OCI-LY3 (cell line): ENCODE results near the gene UNC5CL.

ENCODE experiments used
- H2AFZ ChIP-seq: fragments of 200-600, 300-600 bp; shearing (Covaris generic); 2 replicates; pipeline ENCODE4 v1.6.0; 2014; ENCODE audit warnings: antibody characterized with exemption, low read depth, low read length
- H3K27ac ChIP-seq: fragments of 200-600, 300-600 bp; sonication (generic); 2 replicates; pipeline ENCODE4 v1.5.1; 2014; ENCODE audit warnings: mild to moderate bottlenecking, low read length, moderate library complexity, mixed read lengths
- H3K27me3 ChIP-seq: fragments of 200-600, 300-600 bp; sonication (generic); 2 replicates; pipeline ENCODE4 v1.6.1; 2014; ENCODE audit warnings: low read depth, low read length, mixed read lengths
- H3K36me3 ChIP-seq: fragments of 200-600, 300-600 bp; sonication (generic); replicated peaks from 2 replicates; pipeline ENCODE3; 2014; ENCODE audit warnings: low read depth, low read length, mixed read lengths
- H3K4me1 ChIP-seq: fragments of 300-600, 200-600 bp; sonication (generic); 2 replicates; pipeline ENCODE4 v1.6.1; 2014; ENCODE audit warnings: low read length, mixed read lengths
- H3K4me2 ChIP-seq: fragments of 200-600, 300-600 bp; sonication (generic); 2 replicates; pipeline ENCODE4 v1.6.1; 2014; ENCODE audit warnings: low read length, mixed read lengths
- H3K4me3 ChIP-seq: fragments of 300-600, 200-600 bp; sonication (generic); 2 replicates; pipeline ENCODE4 v1.5.1; 2014; ENCODE audit warnings: antibody characterized with exemption, mild to moderate bottlenecking, low read length, moderate library complexity
- H3K79me2 ChIP-seq: fragments of 300-600, 200-600 bp; shearing (Covaris generic); 2 replicates; pipeline ENCODE4 v1.6.1; 2014; ENCODE audit warnings: mild to moderate bottlenecking, low read length, mixed read lengths
- H3K9ac ChIP-seq: fragments of 300-600, 200-600 bp; shearing (Covaris generic); 2 replicates; pipeline ENCODE4 v1.6.0; 2014; ENCODE audit warnings: mild to moderate bottlenecking, low read length, moderate library complexity
- H3K9me3 ChIP-seq: fragments of 200-600, 300-600 bp; shearing (Covaris generic); 2 replicates; pipeline ENCODE4 v1.6.1; 2014; ENCODE audit warnings: low read length, mixed read lengths; ENCODE audit not compliant: insufficient read depth
- H4K20me1 ChIP-seq: fragments of 200-600, 300-600 bp; sonication (generic); 2 replicates; pipeline ENCODE4 v1.6.1; 2016; ENCODE audit warnings: low read length, mixed read lengths; ENCODE audit not compliant: insufficient read depth
- CTCF ChIP-seq: fragments of 200-600, 300-600 bp; sonication (generic); IDR thresholded peaks from 2 replicates; pipeline ENCODE4 v1.5.1; 2014; ENCODE audit warnings: antibody characterized with exemption, low read length, low read depth
- EZH2phosphoT487 ChIP-seq: fragments of 200-600 bp; shearing (Covaris generic); IDR thresholded peaks from 2 replicates; pipeline ENCODE4 v1.6.1; 2018; ENCODE audit warnings: antibody characterized with exemption, mixed run types, low read depth

Gene UNC5CL

GRCh38 chr6:41038205-41038604 is 816 bp downstream of the UNC5CL start:
- Histone ChIP-seq H3K27me3 (peaks cover 23% of the 10 kb centered on the region; the same call in 1 of the 2 replicates), H4K20me1 (no peaks in the 10 kb centered on the region), H3K4me3 (no peak overlapping the region), H3K27ac (no peak overlapping the region), H3K9ac (no peak overlapping the region), H3K36me3 (no peaks in the 10 kb centered on the region), H3K9me3 (no peaks in the 10 kb centered on the region), H3K4me1 (peaks cover 18% of the 10 kb centered on the region), H3K79me2 (no peaks in the 10 kb centered on the region), H3K4me2 (no peak overlapping the region), H2AFZ (no peak overlapping the region)
- TF ChIP-seq CTCF (no peak), EZH2phosphoT487 (no peak)

GRCh38 chr6:41037107-41037900 is 1.7 kb downstream of the UNC5CL start:
- H3K27me3 ChIP-seq: peaks cover 23% of the 10 kb centered on the region; the same call in 1 of the 2 replicates
- H3K4me3 ChIP-seq: no peak overlapping the region
- no peak overlapping the region for H3K4me2 ChIP-seq
- no peaks in the 10 kb centered on the region for H3K79me2 ChIP-seq
- no peaks in the 10 kb centered on the region for H3K36me3 ChIP-seq
- no peak overlapping the region for H2AFZ ChIP-seq
- no peak overlapping the region for H3K9ac ChIP-seq
- no peaks in the 10 kb centered on the region for H4K20me1 ChIP-seq
- H3K9me3 ChIP-seq: no peaks in the 10 kb centered on the region
- TF ChIP-seq EZH2phosphoT487: no peak
- no peak for TF ChIP-seq CTCF
- H3K27ac ChIP-seq: no peak overlapping the region
- H3K4me1 ChIP-seq: peaks cover 18% of the 10 kb centered on the region

GRCh38 chr6:41036601-41037000 is 2.4 kb downstream of the UNC5CL start:
- no peak overlapping the region for H3K4me3 ChIP-seq
- no peak overlapping the region for H3K4me2 ChIP-seq
- H3K4me1 ChIP-seq: peaks cover 18% of the 10 kb centered on the region
- H3K79me2 ChIP-seq: no peaks in the 10 kb centered on the region
- H3K9me3 ChIP-seq: no peaks in the 10 kb centered on the region
- H3K9ac ChIP-seq: no peak overlapping the region
- H2AFZ ChIP-seq: no peak overlapping the region
- no peak overlapping the region for H3K27ac ChIP-seq
- peaks cover 23% of the 10 kb centered on the region; the same call in 1 of the 2 replicates for H3K27me3 ChIP-seq
- no peaks in the 10 kb centered on the region for H4K20me1 ChIP-seq
- H3K36me3 ChIP-seq: no peaks in the 10 kb centered on the region
- TF ChIP-seq EZH2phosphoT487: no peak
- no peak for TF ChIP-seq CTCF

GRCh38 chr6:41036186-41036585 is 2.8 kb downstream of the UNC5CL start:
- Histone ChIP-seq H3K27me3 (peaks cover 23% of the 10 kb centered on the region; the same call in 1 of the 2 replicates), H3K27ac (no peak overlapping the region), H3K9me3 (no peaks in the 10 kb centered on the region), H3K36me3 (no peaks in the 10 kb centered on the region), H3K9ac (no peak overlapping the region), H3K4me3 (no peak overlapping the region), H3K4me2 (no peak overlapping the region), H3K4me1 (peaks cover 18% of the 10 kb centered on the region), H2AFZ (no peak overlapping the region), H4K20me1 (no peaks in the 10 kb centered on the region), H3K79me2 (no peaks in the 10 kb centered on the region)
- TF ChIP-seq EZH2phosphoT487: no peak
- no peak for TF ChIP-seq CTCF
